GM19240 (cell line): Measurements from ENCODE around the gene PDE6D.

Experiments
- DNase-seq: peaks from one replicate; pipeline ENCODE4 v3.0.0; 2011; ENCODE audit warnings: low spot score; ENCODE audit not compliant: insufficient read length

The PDE6D gene

DNA sequence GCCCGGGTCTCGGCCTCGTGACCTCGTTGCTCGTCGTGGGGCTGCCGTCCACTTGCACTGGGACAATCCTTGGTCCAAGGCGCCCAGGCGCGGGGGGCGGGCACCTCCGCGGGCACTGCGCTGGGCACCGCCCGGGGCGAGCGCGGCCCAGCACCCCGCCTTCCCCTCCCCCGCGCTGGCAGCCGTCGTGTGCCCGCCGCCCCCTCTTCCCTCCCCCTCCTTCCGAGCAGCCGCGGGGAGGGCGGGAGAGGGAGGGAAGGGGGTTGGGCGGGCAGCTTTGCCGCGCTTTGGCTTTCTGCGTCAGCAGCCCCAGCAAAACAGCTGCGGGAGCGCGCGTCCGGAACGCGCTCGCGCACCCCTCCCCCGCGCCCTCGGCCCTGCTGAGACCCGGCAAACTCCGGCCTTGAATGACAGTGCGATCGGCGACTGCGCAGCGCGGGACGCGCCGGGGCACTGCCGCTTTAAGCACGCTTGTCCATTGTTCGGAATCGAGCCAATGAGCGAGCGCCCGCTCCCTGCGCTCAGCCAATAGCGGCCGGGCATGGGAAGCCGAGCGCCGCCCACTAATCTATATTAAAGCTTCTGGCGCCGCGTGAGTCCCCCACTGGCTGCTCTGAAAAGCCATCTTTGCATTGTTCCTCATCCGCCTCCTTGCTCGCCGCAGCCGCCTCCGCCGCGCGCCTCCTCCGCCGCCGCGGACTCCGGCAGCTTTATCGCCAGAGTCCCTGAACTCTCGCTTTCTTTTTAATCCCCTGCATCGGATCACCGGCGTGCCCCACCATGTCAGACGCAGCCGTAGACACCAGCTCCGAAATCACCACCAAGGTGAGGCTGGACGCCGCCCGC, 72.9 kb downstream of the PDE6D start, which contains the start of gene PTMA:
Gene PTMA, plus strand, starts transcription at position 599 of the 846 bp plus-strand sequence. Its CDS starts 182 bp downstream, at position 781.
- peak; percentile 69 for DNase-seq

DNA sequence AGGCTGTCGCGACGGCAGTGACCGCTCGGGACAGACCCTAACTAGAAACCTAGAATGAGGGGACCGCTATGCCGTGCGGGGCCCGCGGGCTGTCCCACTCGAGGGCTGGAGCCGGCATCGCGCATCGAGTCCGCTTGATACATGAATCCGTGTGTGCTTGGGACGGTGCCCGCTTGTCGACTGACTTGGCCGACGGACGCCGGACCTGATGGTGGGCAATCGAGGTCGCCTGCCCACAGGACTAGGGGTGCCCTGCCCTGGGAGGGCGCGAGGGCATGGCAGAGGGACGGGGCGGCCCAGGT, 73.5 kb downstream of the PDE6D start:
- DNase-seq = no peak

DNA sequence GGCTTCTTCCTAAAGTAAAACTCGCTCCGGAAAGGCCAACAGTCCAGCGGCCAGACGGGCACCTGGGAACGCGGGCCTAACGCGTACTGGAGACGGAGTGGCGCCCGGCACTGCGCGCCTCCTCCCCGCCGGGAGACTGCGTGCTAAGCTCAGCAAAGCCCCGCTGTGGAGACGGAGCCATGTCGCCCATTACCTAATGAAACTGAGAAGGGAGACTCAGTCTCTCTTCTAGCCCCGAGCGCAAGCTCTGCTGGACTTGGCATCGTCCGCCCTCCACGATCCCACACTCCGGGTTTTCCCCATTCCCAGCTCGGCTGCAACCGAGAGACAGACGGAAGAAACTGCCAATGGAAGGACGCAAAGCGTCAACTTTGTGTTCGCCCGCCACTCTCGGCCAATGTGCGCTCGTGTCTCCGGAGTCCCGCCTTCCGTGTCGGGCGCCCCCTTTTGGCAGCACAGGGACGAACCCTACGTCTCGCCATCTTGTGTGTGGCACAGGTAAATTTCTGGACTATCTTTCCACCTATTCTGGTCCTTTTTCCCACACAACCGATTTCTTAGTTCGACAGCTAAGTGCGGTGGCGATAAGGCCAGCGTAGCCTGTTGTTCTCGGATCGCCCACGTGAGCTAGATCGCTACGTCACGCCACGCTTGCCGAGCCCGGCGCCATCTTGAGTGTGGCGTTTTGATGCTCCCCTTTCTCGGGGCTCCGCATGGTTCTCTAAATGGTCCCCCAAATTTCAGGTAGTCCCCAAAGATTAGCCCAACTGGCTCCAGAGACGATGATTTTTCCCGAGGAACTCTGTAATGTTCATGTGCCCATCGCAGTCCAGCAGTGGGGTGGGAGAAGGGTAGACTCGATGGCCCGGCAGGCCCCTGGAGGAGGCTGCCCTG, 74.1 kb downstream of the PDE6D start:
- peak; percentile 89 for DNase-seq

DNA sequence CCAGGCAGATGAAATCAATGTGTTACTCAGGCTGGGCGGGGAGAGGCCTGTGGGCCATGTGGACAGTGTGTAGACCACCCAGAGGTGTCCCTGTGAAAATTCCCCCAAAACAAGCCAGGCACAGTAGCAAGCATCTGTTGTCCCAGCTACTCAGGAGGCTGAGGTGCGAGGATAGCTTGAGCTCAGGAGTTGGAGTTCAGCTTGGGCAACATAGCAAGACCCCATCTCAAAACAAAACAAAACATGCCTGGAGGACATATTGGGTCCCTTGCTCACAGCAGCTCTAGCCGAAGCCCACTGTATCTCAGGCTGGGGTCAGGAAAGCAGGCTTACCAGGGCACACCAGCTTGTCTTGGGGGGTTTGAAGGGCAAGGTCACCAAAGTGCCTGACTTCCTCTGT, 77.1 kb downstream of the PDE6D start:
- DNase-seq = no peak

DNA sequence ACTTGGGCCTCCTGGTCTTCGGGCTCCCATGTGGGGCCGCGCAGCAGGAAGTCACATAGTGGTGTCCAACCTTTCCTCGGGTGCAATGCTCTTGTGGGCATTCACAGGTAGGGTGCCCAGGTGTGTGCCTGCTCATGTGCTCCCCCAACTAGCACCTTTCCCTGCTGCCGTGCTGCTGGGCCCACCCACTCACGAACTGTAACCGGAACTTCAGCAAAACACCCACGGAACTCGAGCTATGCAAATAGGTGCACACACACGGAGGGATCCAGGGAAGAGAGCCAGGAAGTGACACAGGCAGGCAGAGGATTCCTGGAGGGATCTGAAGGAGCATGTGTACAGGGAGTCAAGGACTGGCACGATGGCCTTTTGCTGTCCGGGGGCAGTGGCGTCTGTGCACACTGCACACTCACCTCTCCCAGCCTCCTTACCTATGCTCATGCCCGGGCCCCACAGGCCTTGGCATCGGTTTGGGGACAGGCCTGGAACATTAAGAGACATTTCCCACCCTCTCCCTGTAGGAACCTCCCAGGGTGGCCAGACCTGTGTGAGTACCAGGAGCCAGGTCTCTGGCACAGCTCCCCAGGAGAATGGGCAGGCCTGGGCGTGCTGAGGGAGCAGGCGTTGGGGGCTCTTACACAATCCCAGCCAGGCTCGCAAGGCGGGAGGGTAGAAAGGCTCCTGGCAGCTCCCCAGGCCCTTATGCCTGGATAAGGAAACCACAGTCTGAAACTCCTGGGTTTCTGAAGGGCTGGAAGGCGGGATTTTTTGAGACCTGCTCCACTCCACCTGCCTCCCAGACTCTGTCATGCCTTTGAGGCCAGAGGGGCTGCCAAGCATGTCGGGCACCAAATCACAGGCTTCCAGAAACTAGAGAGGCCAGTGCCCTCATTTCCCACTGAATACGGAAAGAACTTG, 79.4 kb downstream of the PDE6D start:
- no peak for DNase-seq

DNA sequence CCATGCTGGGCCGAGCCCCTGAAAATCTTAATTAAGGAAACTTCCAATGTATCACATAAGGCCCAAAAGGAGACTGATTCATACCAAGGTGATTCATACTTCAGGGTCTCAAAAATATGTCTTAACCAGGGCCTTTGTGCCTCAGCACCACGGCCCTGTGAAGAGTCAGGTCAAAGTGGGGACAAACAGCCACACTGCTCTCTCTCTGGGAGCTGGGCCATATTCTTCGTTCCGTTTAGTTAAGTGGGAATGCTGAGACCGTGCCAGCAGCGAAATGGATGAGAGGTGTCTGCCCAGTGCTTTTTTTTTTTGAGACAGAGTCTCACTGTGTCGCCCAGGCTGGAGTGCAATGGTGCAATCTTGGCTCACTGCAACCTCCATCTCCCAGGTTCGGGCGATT, 82.1 kb downstream of the PDE6D start:
- DNase-seq = no peak

DNA sequence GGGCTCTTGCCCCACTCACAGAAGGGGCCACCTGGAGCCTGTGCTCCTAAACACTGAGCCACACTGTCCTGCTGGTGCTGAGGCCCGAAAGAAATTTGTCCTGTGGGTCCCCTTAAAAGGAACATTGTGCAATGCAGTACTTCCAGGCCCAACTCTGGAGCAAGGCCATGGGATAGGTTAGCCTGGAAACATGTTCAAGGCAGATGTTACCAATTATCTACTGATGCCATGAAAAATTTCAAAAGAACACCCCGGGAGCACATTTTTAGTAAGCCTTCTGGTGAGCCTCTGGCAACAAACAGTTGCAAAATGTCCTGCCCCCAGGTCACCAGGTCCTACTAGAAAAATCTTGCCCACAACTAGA, 85.1 kb downstream of the PDE6D start:
- DNase-seq = no peak

DNA sequence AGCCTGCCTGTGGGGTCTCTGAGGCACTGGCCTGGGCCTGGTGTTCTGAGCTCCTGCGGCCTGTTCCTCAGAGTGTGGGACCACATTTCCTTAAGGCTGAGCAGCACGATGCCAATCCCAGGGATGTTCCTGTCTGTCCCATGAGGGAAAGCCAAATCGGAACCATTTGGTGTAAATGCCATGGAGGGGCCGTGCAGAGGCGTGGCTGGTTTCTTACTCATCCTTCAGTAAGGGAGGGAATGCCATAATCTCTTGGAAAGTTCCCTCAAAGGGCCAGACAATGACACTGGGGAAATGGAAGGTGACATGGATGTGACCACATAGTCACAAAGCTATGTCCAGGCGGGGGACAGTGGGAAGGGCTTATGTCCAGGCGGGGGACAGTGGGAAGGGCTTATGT, 87.1 kb downstream of the PDE6D start:
- DNase-seq = no peak

DNA sequence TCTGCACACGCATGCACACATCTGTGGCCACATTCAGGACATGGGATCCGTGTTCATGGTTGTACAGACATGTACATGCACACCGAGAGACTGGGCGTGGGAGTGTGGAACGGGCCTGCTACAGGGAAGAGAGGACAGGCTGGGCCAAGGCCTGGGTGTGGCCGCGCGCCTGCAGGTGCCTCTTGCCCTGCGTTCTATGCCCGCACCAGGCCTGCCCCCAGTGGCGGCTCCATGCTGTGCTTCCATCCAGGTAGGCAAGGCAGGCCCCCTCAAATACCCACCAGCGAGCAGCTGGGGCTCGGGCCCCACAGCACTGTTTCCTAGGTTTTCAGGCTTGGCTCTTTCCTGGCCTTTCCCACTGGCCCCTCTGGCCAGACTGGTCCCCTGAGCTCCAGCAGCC, 88.2 kb downstream of the PDE6D start:
- DNase-seq = no peak

DNA sequence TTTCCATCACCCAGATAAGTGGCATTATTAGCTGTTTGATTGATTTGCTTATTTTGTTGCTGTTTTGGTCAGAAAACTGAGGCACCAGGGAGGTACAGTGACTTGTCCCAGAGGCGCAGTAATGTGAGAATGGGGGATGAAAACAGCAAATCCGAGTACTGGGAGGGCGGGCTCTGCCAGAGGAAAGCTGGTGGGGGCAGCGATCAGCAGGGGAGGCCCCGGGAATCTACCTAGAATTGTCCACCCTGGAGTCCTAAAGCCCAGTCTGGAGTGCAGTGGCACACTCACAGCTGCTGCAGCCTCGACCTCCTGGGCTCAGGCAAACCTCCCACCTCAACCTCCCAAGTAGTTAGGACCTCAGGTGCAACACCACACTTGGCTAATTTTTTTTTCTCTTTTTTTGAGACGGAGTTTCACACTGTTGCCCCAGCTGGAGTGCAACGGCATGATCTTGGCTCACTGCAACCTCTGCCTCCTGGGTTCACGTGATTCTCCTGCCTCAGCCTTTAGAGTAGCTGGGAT, 89.8 kb downstream of the PDE6D start:
- no peak for DNase-seq

DNA sequence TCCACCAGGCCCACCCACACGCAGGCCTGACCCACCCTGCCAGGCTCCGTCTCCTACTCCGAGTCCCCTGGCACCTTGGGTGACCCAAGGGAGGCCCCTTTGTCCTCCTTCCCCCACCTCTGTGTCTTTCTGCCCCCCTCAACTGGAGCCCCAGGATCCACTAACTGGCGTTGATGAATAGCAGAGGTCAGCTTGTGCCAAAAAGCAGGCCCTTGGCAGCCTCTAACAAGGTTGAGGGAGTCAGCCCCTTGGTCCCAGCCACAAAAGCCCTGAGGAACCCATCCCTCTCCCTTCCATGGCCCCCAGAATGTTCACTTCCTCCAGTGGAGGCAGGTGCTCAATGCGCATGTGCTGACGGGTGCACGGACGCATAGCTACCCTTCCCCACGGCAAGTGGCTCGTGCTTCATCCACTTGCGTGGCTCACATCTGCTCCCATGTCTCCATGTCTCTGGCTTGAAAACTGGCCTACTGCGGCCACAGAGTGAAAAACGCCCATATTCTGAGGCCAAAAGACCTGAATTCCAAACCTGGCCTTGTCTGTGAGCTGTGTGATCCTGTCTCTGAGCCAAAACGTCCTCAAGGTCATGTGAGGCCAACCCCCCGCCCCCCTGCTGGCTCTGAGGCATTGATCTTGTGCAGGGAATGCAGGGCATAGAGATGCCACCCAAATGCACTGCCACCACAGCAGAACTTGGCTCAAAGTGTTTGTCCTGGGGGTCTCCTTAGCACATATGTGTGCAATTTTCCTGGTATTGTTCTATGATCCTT, 91.8 kb downstream of the PDE6D start:
- no peak for DNase-seq

DNA sequence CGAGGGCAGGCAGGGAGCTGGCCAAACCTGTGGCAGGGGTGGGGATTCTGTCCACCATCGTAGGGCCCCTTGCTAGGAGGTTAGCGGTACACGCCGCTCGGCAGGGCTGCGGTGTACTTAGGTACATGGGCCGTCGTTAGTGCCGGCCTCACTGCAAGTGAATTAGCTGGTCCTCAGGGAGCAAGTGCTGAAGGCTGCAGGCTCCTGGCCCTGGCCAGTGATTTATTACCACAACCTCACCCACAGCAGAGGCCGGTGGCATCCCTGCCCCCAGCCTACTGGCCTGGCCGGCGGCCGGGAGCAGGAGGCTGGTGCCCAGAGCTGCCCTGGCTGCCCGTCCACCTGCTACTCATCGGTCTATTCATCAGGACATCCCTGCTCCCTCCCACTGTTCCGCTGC, 92.4 kb downstream of the PDE6D start:
- no peak for DNase-seq

DNA sequence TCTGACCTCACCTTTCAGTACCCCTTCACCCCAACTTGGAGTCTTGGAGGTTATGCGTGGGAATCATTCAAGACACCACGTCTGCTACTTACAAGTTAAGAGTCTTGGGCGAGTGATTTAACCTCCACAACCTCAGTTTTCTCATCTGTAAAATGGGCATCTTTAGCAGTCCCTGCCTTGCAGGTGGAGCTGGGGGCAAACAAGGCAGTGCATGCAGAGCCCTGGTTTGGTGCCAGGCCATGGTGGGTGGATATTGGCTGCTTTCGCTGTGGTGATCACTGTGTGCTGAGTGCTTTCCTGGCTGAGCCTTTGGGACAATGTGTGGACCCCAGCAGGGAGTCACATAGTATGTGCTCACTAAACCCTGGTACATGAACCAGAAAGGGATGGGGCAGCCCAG, 93.1 kb downstream of the PDE6D start:
- no peak for DNase-seq

DNA sequence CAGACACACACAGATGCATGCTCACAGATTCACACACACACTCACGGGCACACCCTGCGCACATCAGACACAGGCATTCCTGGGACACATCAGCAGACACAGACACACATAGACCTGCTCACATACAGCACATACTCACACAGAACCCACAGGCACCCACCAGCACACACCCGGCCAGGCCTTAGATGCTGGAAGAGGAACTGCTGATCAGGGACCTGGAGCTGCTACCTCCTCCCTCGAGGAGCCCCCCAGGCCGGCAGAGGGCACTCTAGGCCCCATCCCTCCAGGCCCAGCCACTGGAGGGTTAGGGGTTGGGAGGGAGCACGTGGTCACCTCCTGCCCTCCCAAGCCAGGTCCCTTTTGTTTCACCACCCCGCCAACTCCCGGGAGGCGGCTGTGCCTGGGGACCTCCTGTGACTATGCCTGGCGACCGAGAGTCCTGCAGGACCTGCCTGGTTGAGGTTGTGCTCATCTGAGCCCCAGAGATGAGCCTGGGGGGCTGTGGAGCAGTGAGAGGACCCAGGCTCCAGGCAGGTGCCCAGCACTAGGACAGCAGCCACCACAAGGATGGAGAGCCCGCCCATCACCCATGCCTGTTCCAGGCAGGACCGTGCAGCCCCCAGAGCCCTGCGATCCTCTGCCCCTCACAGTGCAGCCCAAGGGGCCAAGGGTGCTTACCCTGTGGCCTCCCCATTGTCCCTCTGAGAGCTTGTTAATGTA, 93.8 kb downstream of the PDE6D start:
- peak; percentile 78 for DNase-seq

DNA sequence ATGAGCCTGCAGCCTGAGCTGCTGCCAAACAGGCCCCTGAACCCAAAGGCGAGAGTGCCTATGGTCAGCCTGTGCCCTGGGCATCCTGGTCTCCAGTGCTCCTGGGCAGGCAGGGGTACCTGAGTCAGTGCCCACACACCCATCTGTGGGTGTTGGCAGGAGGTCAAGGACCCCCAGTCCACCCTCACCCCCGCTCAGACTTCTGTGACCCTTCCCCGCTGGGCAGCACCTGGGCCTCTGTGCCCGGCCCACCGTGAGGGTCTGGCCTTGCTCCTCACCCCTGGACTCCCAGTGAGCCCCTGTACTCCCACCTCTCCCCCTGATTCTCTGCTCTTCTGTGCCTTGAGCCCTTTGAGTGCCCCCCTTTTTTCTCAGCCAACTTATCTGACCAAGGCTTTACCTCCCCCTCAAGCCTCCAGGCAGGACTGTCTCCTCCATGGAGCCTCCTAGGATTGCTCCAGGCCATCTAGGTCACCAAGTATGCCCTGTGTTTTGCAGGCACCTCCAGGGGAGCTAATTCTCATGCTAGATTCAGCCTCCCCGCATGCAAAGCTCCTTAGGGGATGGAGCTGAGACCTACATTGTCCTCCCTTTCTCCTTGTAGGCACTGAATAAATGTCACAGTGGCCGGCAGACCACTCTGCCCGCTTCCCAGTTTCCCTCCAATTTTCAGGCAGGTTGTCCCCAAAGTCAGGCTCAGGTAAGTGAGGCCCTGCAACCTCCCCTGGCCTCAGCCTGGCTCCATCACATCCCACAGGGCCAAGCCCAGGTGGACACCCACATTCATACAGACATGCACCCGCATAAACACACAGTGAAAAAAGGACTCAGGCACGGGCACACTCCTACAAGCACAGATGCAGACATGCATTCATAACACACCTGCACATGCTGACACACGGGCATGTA, 94.6 kb downstream of the PDE6D start:
- no peak for DNase-seq

DNA sequence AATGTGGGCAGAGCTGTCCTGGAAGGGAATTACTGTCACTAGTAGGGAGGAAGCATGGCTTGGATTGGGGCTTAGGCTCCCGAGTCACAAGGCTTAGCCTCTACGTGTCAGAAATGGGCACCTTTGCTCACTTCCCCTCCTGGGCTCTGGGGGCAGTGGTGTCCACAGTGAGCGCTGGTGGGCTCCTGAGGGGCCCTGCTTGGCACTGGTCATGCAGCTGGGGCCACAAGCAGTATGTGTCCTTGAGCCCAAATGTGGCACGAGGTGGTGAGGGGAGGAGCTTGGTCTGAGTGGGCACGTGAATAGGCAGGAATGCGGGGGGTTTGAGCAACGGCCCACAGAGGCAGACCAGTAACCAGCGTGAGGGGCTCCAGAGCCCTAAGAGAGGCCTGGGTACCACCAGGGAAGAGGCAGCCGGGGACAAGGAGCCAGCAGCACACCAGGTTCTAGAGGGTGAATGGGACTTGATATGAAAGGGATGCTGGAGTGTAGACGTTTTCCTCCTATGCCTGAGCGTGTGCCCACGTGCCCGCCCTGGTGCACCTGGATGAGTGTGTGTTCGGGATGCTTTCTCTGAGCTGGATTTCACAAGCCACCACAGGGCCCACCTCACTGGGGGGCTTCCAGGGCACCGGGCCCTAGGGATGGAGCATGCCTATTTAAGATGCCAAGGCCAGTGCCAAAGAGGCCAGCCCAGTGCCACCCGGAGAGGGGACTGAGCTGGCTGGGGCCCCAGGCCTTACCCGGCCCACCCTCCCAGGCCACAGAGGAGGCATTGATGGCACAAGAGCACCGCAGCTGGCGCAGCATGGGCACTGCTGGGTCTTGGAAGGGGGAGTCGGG, 95.5 kb downstream of the PDE6D start:
- DNase-seq = no peak

DNA sequence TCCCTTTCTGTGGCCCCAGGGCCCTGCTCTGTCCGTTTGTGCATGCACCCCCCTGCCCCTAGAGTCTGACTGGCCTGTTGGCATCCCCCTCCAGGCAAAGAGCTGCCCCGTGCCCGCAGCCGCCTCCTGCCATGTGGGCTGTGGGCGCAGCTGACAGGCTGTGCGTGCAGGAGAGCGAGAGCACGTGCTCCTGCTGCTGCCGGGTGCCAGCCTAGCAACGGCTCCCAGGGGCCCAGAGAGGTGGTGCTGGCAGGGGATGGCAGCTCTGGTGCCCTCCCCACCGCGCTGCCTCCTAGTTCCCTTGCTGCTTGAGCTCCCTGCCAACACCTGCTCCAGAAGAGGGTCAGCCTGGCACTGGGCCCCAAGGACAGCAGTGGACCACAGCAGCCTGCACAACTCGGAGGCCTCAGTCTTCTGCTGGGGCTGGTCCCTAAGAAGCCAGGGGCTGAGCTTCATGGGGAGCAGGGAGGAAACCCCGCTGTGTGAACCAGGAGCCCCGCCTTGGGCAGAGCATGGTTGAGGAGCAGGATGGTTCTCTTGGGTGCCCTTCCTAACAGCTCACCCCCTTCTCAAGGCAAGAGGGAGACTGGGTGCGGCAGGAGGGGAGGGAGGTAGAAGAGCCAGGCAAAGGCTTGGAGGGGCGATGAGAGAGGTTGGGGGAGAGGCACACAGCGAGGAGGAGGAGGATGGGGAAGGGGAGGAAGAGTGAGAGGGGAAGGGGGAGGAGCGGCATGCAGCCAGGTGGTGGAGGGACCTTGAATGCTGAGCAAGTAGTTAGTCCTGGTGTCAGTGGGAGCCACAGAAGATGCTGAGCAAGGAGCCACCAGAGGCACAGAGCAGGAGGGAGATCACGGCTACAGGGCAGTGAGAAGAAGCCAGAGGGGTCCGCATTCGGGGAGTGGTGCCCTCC, 96.5 kb downstream of the PDE6D start:
- no peak for DNase-seq
